Ishikawa (cell line): Measurements from ENCODE around the gene FLNC.

ENCODE experiments used
- CEBPB ChIP-seq: IDR thresholded peaks from 2 replicates; pipeline ENCODE4 v1.6.1; 2012
- CREB1 ChIP-seq: IDR thresholded peaks from 2 replicates; pipeline ENCODE4 v1.6.1; 2012; ENCODE audit warnings: low read depth
- EGR1 ChIP-seq: IDR thresholded peaks from 2 replicates; pipeline ENCODE4 v1.6.1; 2012
- EP300 ChIP-seq: IDR thresholded peaks from 2 replicates; pipeline ENCODE4 v1.6.1; 2012; ENCODE audit warnings: borderline replicate concordance
- FOXM1 ChIP-seq: IDR thresholded peaks from 2 replicates; pipeline ENCODE4 v1.6.1; 2012; ENCODE audit warnings: low read depth, borderline replicate concordance
- MAX ChIP-seq: IDR thresholded peaks from 2 replicates; pipeline ENCODE4 v1.6.1; 2012
- NFIC ChIP-seq: IDR thresholded peaks from 2 replicates; pipeline ENCODE4 v1.6.1; 2012
- RAD21 ChIP-seq: IDR thresholded peaks from 2 replicates; pipeline ENCODE4 v1.6.1; 2012; ENCODE audit warnings: low read depth
- REST ChIP-seq: IDR thresholded peaks from 2 replicates; pipeline ENCODE4 v1.6.1; 2012; ENCODE audit warnings: low read depth, mild to moderate bottlenecking
- TAF1 ChIP-seq: IDR thresholded peaks from 2 replicates; pipeline ENCODE4 v1.6.1; 2012; ENCODE audit warnings: low read depth, mild to moderate bottlenecking
- TCF12 ChIP-seq: IDR thresholded peaks from 2 replicates; pipeline ENCODE4 v1.6.1; 2012; ENCODE audit warnings: low read depth
- TEAD4 ChIP-seq: IDR thresholded peaks from 2 replicates; pipeline ENCODE4 v1.6.1; 2012
- YY1 ChIP-seq: IDR thresholded peaks from 2 replicates; pipeline ENCODE4 v1.6.1; 2012; ENCODE audit warnings: low read depth
- ZBTB7A ChIP-seq: IDR thresholded peaks from 2 replicates; pipeline ENCODE4 v1.6.1; 2012; ENCODE audit warnings: low read depth
- TF ChIP-seq, protein P1 (sequence below): IDR thresholded peaks from 2 replicates; pipeline ENCODE4 v1.6.1; 2012

The FLNC gene

DNA sequence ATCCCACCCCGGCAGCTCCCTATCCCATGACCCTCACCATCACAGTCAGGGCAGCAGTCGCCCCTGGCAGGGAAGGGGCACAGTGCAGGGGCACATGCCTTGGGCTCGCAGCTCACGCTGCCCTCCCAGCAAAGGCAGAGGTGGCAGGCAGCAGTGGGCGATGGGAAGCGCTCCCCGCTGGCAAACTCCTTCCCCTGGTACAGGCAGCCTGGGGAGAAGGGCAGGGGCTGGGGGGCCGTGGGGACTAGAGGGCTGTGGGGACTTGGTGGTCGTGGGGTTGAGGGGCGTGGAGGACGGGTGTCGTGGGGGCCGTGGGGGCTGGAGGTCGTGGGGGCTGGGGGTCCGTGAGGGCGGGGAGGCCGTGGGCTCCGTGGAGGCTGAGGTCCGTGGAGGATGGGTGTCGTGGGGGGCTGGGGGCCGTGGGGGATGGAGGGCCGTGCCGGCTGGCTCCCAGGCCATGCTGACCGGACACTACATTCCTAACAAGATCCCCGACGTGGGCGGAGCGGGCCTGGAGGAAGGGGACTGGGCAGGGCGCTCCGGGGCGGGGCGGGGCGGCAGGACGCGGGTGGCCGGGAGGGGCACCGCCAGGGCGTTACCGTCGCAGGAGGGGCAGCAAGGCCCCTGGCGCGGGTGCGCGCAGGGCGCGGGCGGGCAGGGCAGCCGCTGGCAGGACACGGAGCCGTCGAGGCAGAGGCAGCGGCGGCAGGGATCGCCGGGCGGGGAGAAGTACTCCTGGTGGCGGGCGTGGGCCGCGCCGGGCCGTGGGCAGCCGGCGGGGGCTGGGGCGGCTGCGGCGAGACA, 60.3 kb downstream of the FLNC start:
- peak; percentile 15; the same call in 1 of the 2 replicates for TF ChIP-seq TEAD4
- TF ChIP-seq TAF1, result peak; percentile 32; the same call in 1 of the 2 replicates
- no peak for TF ChIP-seq NFIC
- no peak for TF ChIP-seq FOXM1
- TF ChIP-seq, protein P1, sequence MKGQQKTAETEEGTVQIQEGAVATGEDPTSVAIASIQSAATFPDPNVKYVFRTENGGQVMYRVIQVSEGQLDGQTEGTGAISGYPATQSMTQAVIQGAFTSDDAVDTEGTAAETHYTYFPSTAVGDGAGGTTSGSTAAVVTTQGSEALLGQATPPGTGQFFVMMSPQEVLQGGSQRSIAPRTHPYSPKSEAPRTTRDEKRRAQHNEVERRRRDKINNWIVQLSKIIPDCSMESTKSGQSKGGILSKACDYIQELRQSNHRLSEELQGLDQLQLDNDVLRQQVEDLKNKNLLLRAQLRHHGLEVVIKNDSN, result no peak
- TF ChIP-seq EGR1, result peak; percentile 69
- peak; percentile 31; the same call in 1 of the 2 replicates for TF ChIP-seq ZBTB7A
- TF ChIP-seq CREB1, result no peak
- TF ChIP-seq TCF12, result no peak
- TF ChIP-seq MAX, result peak; percentile 34; the same call in 1 of the 2 replicates
- TF ChIP-seq REST, result no peak
- TF ChIP-seq RAD21, result no peak
- no peak for TF ChIP-seq CEBPB
- TF ChIP-seq EP300, result peak; percentile 32; the same call in 1 of the 2 replicates
- TF ChIP-seq YY1, result no peak

DNA sequence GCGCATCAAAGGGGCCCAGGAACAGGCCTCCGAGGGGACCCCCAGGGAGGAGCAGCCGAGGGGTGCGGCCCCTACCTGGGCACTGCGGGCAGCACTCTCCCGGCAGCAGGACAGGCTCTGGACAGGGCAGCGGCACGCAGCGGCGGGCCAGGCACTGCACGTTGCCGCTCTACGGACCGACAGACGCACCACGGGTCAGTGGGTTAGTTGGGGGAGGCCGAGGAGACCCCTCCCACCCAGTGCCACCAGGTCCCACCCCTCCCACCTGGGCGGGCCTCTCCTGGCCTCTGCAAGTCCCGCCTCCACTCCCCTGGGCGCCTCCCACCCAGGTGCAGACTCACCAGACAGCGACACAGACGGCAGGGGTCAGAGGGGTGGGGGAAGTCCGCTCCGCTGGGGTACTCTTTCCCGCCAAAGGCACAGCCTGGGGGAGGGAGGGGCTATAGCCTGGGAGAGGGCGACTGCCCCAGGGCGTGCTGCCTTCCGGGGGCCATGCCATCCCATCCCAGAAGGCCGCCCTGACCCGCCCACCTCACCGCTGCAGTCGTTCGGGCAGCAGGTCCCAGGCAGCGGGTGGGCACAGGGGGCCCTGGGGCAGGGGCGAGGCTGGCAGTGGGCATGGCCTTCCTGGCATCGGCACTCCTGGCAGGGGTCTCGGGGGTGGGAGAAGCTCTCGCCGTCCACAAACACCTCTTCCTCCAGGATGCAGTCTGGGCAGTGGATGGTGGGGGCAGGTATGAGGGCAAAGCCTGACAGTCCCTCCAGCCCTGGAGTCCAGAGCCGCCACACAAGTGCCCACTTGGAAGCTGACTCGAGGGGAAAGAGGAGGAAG, 61.1 kb downstream of the FLNC start:
- TF ChIP-seq TCF12, result peak; percentile 50; the same call in 1 of the 2 replicates
- TF ChIP-seq TAF1, result no peak; the same call in 1 of the 2 replicates
- no peak; the same call in none of the 2 replicates for TF ChIP-seq MAX
- peak; percentile 88 for TF ChIP-seq ZBTB7A
- TF ChIP-seq CREB1, result no peak
- TF ChIP-seq REST, result no peak

DNA sequence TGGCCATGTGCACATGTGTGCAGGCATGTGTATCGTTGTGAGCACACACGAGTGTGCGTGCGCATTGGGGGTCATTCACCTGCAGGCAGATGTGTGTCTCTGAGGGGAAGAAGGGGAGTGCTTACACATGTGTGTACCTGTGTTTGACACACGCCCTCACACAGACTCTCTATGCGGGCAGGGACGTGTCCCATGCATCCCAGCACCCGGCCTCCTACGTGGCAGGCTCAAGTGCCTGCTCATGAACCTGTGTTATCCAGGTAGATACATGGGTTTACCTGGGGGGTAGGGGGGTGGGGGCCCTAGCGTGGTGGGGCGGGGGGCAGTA, 61.7 kb downstream of the FLNC start:
- TF ChIP-seq, protein P1, result no peak
- TF ChIP-seq REST (no peak), TAF1 (no peak), NFIC (no peak), CREB1 (no peak), YY1 (no peak), EP300 (no peak), RAD21 (no peak)

GRCh38 chr7:128892521-128893250, 62.5 kb downstream of the FLNC start:
- 0 out of 2 replicates have a peak, but pooled peaks have one; percentile 32 for TF ChIP-seq YY1
- TF ChIP-seq, protein P1, result no peak
- peak; percentile 6; the same call in 1 of the 2 replicates for TF ChIP-seq RAD21
